ENCODE measurements around the gene AUTS2. TPM values are rescaled to one million over a fixed set of nuclear protein-coding genes. Genes with fewer than 3 reads are reported as not detected.
A peak's percentile ranks its signal among the peaks of the same experiment; 100 is the strongest.

AUTS2 gene
- total and polyA plus RNA-seq, 2 of the 8 experiments (the other 6 are each of a cell fraction or from before 2014, with no cell fraction given), result 25.9 to 101 TPM

GRCh38 chr7:69617364-69617763 is 19.1 kb downstream of the AUTS2 start:
- no peak overlapping the region for H2AK5ac ChIP-seq (ENCODE audit: low read depth, low read length)
- H3K27ac ChIP-seq (ENCODE audit: low read depth, low read length), result no peak overlapping the region
- no peaks in the 10 kb centered on the region for H3K79me2 ChIP-seq (ENCODE audit: control insufficient read depth in 1 of 2, insufficient read depth in 2 of 2, low read length in 2 of 2)
- ChIA-PET POLR2A (ENCODE audit: partially characterized antibody) (interaction anchor here (1.6 kb wide), 1 partner anchor 20 kb away, joined by 3 read pairs; no protein-coding TSS in a partner anchor), CTCF (ENCODE audit: partially characterized antibody) (no interaction called here)
- H3K4me2 ChIP-seq (ENCODE audit: insufficient read depth in 1 of 2, low read depth in 2 of 2, low read length in 2 of 2), result no peak overlapping the region
- H3K4ac ChIP-seq (replicated peaks; ENCODE audit: insufficient read length, low read depth, low read length), result no peak overlapping the region
- H4K5ac ChIP-seq (ENCODE audit: insufficient read length, low read depth, low read length), result no peak overlapping the region
- no peak overlapping the region for H2AFZ ChIP-seq (ENCODE audit: low read length)
- no peak for TF ChIP-seq HDAC6 (IDR thresholded peaks at IDR 0.05; ENCODE audit: low read depth, low read length)
- TF ChIP-seq NANOG (IDR thresholded peaks at IDR 0.05; ENCODE audit: insufficient read depth, low read depth, low read length, poor library complexity, severe bottlenecking), result no peak
- TF ChIP-seq, protein P1, sequence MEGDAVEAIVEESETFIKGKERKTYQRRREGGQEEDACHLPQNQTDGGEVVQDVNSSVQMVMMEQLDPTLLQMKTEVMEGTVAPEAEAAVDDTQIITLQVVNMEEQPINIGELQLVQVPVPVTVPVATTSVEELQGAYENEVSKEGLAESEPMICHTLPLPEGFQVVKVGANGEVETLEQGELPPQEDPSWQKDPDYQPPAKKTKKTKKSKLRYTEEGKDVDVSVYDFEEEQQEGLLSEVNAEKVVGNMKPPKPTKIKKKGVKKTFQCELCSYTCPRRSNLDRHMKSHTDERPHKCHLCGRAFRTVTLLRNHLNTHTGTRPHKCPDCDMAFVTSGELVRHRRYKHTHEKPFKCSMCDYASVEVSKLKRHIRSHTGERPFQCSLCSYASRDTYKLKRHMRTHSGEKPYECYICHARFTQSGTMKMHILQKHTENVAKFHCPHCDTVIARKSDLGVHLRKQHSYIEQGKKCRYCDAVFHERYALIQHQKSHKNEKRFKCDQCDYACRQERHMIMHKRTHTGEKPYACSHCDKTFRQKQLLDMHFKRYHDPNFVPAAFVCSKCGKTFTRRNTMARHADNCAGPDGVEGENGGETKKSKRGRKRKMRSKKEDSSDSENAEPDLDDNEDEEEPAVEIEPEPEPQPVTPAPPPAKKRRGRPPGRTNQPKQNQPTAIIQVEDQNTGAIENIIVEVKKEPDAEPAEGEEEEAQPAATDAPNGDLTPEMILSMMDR (IDR thresholded peaks at IDR 0.05; ENCODE audit: control extremely low read depth in 1 of 3, insufficient read depth in 1 of 3, low read depth in 1 of 3, low read length in 3 of 3), result no peak
- no peak for TF ChIP-seq NRF1 (IDR thresholded peaks at IDR 0.05; ENCODE audit: low read depth, low read length)
- TF ChIP-seq SUZ12 (IDR thresholded peaks at IDR 0.05; ENCODE audit: low read length), result peak; percentile 16; the same call in 1 of the 2 replicates
- no peak for TF ChIP-seq EZH2 (IDR thresholded peaks at IDR 0.05; ENCODE audit: low read depth, low read length, severe bottlenecking)
- DNase-seq (ENCODE audit: low read depth in 1 of 2, low spot score in 2 of 2) (no peak), FAIRE-seq (no peak)
- no peak overlapping the region for H4K91ac ChIP-seq (replicated peaks; ENCODE audit: insufficient read length, low read length)
- H3K9me3 ChIP-seq (ENCODE audit: insufficient read depth in 2 of 2, low read depth in 1 of 2, low read length in 1 of 2), result no peaks in the 10 kb centered on the region
- H3K4me1 ChIP-seq (replicated peaks in 1 of 4; ENCODE audit: control insufficient read depth in 3 of 4, insufficient read depth in 4 of 4, low read length in 3 of 4), result peaks cover 0 to 13% (median 6%) of the 10 kb centered on the region in 4 experiments; a peak in 5 of 7 replicates
- H3K36me3 ChIP-seq (ENCODE audit: control insufficient read depth in 2 of 4, insufficient read depth in 4 of 4, low read length in 3 of 4), result no peaks in the 10 kb centered on the region
- H2BK20ac ChIP-seq (ENCODE audit: low read length), result no peak overlapping the region
- no peak overlapping the region for H3K14ac ChIP-seq (ENCODE audit: insufficient read length)
- H2BK12ac ChIP-seq (ENCODE audit: low read depth, low read length), result no peak overlapping the region
- H2BK5ac ChIP-seq (ENCODE audit: low read depth, low read length), result no peak overlapping the region
- H4K20me1 ChIP-seq (replicated peaks in 1 of 2; ENCODE audit: control insufficient read depth in 1 of 2, insufficient read depth in 2 of 2, low read length in 2 of 2), result peaks cover 30 to 32% of the 10 kb centered on the region in 2 experiments
- no peak overlapping the region for H3K9ac ChIP-seq (replicated peaks in 1 of 4; ENCODE audit: extremely low read depth in 1 of 4, low read depth in 3 of 4, low read length in 3 of 4)
- no peaks in the 10 kb centered on the region for H3K23me2 ChIP-seq (ENCODE audit: low read depth, low read length)
- 26% methylated on average over 5 of the region's 5 CpGs; no CpG with 5 or more reads in 1 of the 2 experiments for WGBS, 2 experiments (ENCODE audit: extremely low coverage in 1 of 2, insufficient coverage in 1 of 2, insufficient read length in 1 of 2, insufficient replicate concordance in 2 of 2, low coverage in 1 of 2, low lambda C conversion rate in 2 of 2, missing lambda C conversion rate in 1 of 2)
- H2BK120ac ChIP-seq (replicated peaks; ENCODE audit: low read depth, low read length), result no peak overlapping the region
- no peak overlapping the region for H3K18ac ChIP-seq (ENCODE audit: extremely low read depth, low read length)
- H3K79me1 ChIP-seq (ENCODE audit: low read depth, low read length), result peaks cover 3% of the 10 kb centered on the region; the same call in 1 of the 2 replicates
- peaks cover 83 to 100% (median 94%) of the 10 kb centered on the region in 4 experiments for H3K27me3 ChIP-seq (replicated peaks in 1 of 4; ENCODE audit: control insufficient read depth in 3 of 4, extremely low read depth in 1 of 4, insufficient read depth in 3 of 4, low read length in 3 of 4)
- H3K4me3 ChIP-seq (ENCODE audit: extremely low read depth in 1 of 4, insufficient read depth in 2 of 4, low read depth in 3 of 4, low read length in 4 of 4), result no peak overlapping the region
- no peak overlapping the region for H3K23ac ChIP-seq (ENCODE audit: insufficient read length)
- H4K8ac ChIP-seq (ENCODE audit: extremely low read depth, insufficient read depth, low read length), result no peak overlapping the region
- H3K56ac ChIP-seq (replicated peaks; ENCODE audit: insufficient read length, low read depth, low read length), result no peak overlapping the region
- H2BK15ac ChIP-seq (ENCODE audit: low read length), result no peak overlapping the region
